Measurements from ENCODE around the gene SDK2. TPM values are rescaled to one million over a fixed set of nuclear protein-coding genes. Genes with fewer than 3 reads are reported as not detected.

Gene SDK2
- total RNA-seq, 4 donors from 2014 or later: 1.5 to 7.0 (median 3.7) TPM

DNA sequence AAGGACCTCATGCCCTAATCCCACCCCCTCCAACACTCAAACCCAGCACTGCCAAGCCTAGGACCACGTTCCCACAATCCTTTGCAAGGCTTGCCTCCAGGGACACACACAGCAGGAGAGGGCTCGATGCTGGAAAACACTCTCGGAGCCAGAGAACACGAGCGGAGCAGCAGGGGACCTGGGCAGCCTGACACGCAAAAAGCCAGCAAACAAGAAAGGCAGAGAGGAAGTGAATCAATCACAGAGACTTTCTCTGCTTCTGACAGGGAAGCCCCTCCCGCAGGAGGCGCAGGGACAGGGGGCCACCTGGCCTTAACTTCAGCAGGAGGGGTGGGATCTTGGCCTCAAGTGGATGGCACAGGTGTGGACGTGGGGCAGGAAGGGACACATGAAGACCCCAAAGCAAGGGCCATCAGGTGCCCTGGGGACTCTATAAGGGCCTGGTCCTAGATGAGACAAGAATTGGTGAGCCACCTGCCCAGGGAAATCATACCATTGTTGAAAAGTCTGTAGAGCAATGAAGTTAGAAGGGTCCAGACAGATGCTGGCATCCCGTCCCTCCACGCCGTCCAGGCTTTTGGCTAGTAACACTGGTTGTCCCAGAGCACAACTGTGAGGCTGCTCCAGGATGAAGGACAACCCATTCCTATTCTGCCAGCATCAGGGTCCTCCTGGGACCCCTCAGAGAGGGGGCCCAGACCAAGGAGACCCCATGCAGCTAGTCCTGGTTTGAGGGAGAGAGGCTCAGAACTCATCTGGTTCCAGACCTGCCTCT, 2.2 kb downstream of the SDK2 start:
- 61% methylated on average over 10 to 12 of the region's 12 CpGs for WGBS, 2 donors
- H3K36me3 ChIP-seq: no peaks in the 10 kb centered on the region
- TF ChIP-seq POLR2A (IDR thresholded peaks at IDR 0.05): no peak
- TF ChIP-seq, protein P1, sequence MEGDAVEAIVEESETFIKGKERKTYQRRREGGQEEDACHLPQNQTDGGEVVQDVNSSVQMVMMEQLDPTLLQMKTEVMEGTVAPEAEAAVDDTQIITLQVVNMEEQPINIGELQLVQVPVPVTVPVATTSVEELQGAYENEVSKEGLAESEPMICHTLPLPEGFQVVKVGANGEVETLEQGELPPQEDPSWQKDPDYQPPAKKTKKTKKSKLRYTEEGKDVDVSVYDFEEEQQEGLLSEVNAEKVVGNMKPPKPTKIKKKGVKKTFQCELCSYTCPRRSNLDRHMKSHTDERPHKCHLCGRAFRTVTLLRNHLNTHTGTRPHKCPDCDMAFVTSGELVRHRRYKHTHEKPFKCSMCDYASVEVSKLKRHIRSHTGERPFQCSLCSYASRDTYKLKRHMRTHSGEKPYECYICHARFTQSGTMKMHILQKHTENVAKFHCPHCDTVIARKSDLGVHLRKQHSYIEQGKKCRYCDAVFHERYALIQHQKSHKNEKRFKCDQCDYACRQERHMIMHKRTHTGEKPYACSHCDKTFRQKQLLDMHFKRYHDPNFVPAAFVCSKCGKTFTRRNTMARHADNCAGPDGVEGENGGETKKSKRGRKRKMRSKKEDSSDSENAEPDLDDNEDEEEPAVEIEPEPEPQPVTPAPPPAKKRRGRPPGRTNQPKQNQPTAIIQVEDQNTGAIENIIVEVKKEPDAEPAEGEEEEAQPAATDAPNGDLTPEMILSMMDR (IDR thresholded peaks at IDR 0.05): no peak
- no peaks in the 10 kb centered on the region for H3K27me3 ChIP-seq
- intact Hi-C loops (cut with DNase I): no loop called here
- H3K4me1 ChIP-seq: peaks cover 9 to 17% of the 10 kb centered on the region in 2 donors
- no peak overlapping the region for H3K27ac ChIP-seq
- H3K4me3 ChIP-seq (replicated peaks in 1 of 3): no peak overlapping the region
- H3K9me3 ChIP-seq: no peaks in the 10 kb centered on the region
- DNase-seq: no peak

DNA sequence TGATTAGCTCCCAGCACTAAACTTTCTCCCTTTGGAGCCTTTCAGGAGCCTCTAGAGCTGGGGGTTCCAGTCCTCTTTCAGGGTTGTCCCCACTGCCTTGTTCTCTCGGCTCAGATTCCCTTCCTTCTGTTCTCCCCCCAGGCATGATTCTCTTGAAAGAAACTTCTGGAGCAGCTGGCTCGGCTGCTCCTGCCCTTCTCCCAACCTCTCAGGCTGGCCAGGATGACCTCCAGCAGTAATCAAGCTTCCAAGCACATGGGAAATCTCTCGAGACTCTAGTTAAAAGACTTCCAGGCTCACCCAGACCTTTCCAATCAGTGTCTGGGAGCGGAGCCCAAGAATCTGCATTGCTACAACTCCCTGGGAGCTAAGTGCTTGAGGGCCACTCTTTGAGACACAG, 3.6 kb downstream of the SDK2 start:
- Histone ChIP-seq H3K4me1 (peaks cover 9 to 17% of the 10 kb centered on the region in 2 donors), H3K36me3 (no peaks in the 10 kb centered on the region), H3K27ac (no peak overlapping the region), H3K27me3 (no peaks in the 10 kb centered on the region), H3K4me3 (replicated peaks in 1 of 3) (no peak overlapping the region), H3K9me3 (no peaks in the 10 kb centered on the region)
- no peak for TF ChIP-seq POLR2A (IDR thresholded peaks at IDR 0.05)
- TF ChIP-seq, protein P1 (IDR thresholded peaks at IDR 0.05): no peak
- DNase-seq: no peak
- WGBS, 2 donors: 82 to 85% methylated on average over 4 of the region's 4 CpGs
- intact Hi-C loops (cut with DNase I): no loop called here

DNA sequence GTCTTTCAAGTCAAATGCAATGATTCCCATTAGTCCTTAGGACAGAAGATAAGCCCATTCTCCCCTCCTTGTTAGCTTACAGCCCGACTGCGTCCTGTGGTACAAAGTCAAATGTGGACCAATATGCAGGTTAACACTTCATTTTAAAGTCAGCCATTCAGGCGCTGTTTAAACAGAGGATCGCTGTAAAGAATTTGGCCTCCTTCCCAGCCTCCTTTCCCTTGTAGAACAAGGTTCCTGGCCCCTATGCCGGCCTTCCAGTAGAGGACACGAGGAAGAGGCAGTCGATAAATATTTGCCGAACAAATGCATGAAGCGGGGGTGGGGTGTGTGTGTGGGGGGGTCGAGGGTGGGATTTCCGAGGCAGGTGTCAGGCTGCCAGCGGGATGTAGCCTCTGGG, 4.3 kb downstream of the SDK2 start:
- no peak overlapping the region for H3K27ac ChIP-seq
- H3K27me3 ChIP-seq: no peaks in the 10 kb centered on the region
- TF ChIP-seq POLR2A (IDR thresholded peaks at IDR 0.05): no peak
- TF ChIP-seq, protein P1 (IDR thresholded peaks at IDR 0.05): no peak
- WGBS, 2 donors: 49 to 53% methylated on average over 11 to 12 of the region's 12 CpGs
- H3K36me3 ChIP-seq: no peaks in the 10 kb centered on the region
- intact Hi-C loops (cut with DNase I): no loop called here
- H3K9me3 ChIP-seq: no peaks in the 10 kb centered on the region
- H3K4me3 ChIP-seq (replicated peaks in 1 of 3): no peak overlapping the region
- peaks cover 9 to 17% of the 10 kb centered on the region in 2 donors for H3K4me1 ChIP-seq
- no peak for DNase-seq

DNA sequence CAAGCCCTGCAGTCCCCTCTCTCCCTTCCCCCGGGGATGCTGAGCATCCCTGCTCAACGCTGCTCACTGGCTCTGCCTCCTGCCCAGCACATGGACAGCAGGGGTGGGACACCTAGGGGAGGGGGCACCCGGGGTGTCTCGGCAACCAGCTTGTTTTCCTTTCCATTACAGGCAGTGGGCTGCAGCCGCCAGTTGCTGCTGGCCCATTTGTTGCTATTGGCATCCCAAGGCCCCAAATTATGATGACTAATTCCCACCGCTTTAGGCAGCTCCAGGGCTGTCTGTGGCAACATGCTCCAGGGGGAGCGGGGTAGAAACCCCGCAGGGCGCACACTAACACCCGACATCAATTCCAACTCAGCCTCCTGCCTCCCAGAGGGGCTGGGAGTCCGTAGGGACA, 4.9 kb downstream of the SDK2 start:
- 69 to 70% methylated on average over 8 to 9 of the region's 11 CpGs for WGBS, 2 donors
- Histone ChIP-seq H3K4me1 (peaks cover 9 to 17% of the 10 kb centered on the region in 2 donors), H3K4me3 (replicated peaks in 1 of 3) (no peak overlapping the region), H3K27me3 (no peaks in the 10 kb centered on the region), H3K9me3 (no peaks in the 10 kb centered on the region), H3K27ac (no peak overlapping the region), H3K36me3 (no peaks in the 10 kb centered on the region)
- TF ChIP-seq POLR2A (IDR thresholded peaks at IDR 0.05): no peak
- TF ChIP-seq, protein P1 (IDR thresholded peaks at IDR 0.05): no peak
- DNase-seq: no peak
- intact Hi-C loops (cut with DNase I): no loop called here

DNA sequence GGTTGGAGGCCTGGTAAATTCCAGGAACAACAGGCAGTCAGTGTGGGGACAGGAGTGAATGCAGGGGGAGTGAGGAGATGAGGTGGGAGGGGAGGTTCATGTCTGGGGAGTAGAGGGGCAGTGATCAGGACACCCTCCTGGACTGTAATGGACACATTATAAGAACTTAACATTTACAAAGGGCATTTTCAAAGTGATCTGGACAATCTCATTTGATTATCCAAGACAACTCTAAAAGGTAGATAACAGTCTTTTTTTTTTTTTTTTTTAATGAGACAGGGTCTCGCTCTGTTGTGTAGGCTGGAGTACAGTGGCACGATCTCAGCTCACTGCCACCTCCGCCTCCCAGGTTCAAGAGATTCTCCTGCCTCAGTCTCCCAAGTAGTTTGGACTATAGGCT, 5.7 kb downstream of the SDK2 start:
- Histone ChIP-seq H3K27me3 (no peaks in the 10 kb centered on the region), H3K4me3 (replicated peaks in 1 of 3) (no peak overlapping the region), H3K9me3 (no peaks in the 10 kb centered on the region), H3K36me3 (no peaks in the 10 kb centered on the region), H3K27ac (no peak overlapping the region), H3K4me1 (peaks cover 9 to 10% of the 10 kb centered on the region in 2 donors)
- DNase-seq: no peak
- TF ChIP-seq, protein P1 (IDR thresholded peaks at IDR 0.05): no peak
- no peak for TF ChIP-seq POLR2A (IDR thresholded peaks at IDR 0.05)
- intact Hi-C loops (cut with DNase I): no loop called here
- 93 to 94% methylated on average over 3 of the region's 3 CpGs for WGBS, 2 donors

All from thyroid gland (tissue), 4 donors.